ENCODE data around the gene C10orf120. TPM values are rescaled to one million over a fixed set of nuclear protein-coding genes. Genes with fewer than 3 reads are reported as not detected.

The C10orf120 gene
- polyA plus RNA-seq, 6 donors from 2014 or later, result not detected

GRCh38 chr10:122649903-122650302 is 49.7 kb downstream of the C10orf120 start:
- Mint-ChIP-seq H3K27me3 (peaks cover 2 to 38% (median 30%) of the 10 kb centered on the region in 3 donors), H3K36me3 (no peaks in the 10 kb centered on the region), H3K4me3 (no peak overlapping the region), H3K4me1 (no peaks in the 10 kb centered on the region), H3K27ac (no peak overlapping the region), H3K9me3 (peaks cover 0 to 3% (median 1%) of the 10 kb centered on the region in 7 donors)
- ATAC-seq (ENCODE audit: low read depth in 2 of 2), result no peak
- DNase-seq, result no peak

GRCh38 chr10:122648599-122649428 is 50.8 kb downstream of the C10orf120 start:
- DNase-seq, result no peak
- peaks cover 0 to 3% (median 1%) of the 10 kb centered on the region in 7 donors for H3K9me3 Mint-ChIP-seq
- H3K27ac Mint-ChIP-seq, result no peak overlapping the region
- no peak for ATAC-seq (ENCODE audit: low read depth in 2 of 2)
- H3K36me3 Mint-ChIP-seq, result no peaks in the 10 kb centered on the region
- no peak overlapping the region for H3K4me3 Mint-ChIP-seq
- peaks cover 0 to 36% (median 28%) of the 10 kb centered on the region in 3 donors for H3K27me3 Mint-ChIP-seq
- H3K4me1 Mint-ChIP-seq, result no peaks in the 10 kb centered on the region

Other genes starting within 250 kb of the C10orf120 start
- not detected for gene ARMS2, start 245.2 kb downstream of the C10orf120 start, polyA plus RNA-seq (ENCODE audit: low read depth in 6 of 6)
- gene HTRA1, start 238.3 kb downstream of the C10orf120 start, polyA plus RNA-seq (ENCODE audit: low read depth in 6 of 6), result not detected
- gene DMBT1, start 139.1 kb downstream of the C10orf120 start, polyA plus RNA-seq (ENCODE audit: low read depth in 6 of 6), result not detected
- gene CUZD1, start 146.0 kb upstream of the C10orf120 start, polyA plus RNA-seq (ENCODE audit: low read depth in 6 of 6), result 1 to 10 TPM in 3 of 6 donors, under 1 TPM in 2, not detected in 1; 0.29 to 1.7 (median 1.2) TPM
- 10 to 100 TPM in 4 of 6 donors, 1 to 10 TPM in 2; 5.0 to 14.0 (median 11.5) TPM for gene FAM24B, start 179.7 kb upstream of the C10orf120 start, polyA plus RNA-seq (ENCODE audit: low read depth in 6 of 6)
- gene FAM24A, start 210.8 kb upstream of the C10orf120 start, polyA plus RNA-seq (ENCODE audit: low read depth in 6 of 6), result not detected